OCI-LY3 (cell line): ENCODE measurements around the gene SH3BP2.
A peak's percentile ranks its signal among the peaks of the same experiment; 100 is the strongest.

Experiments
- H2AFZ ChIP-seq: fragments of 200-600, 300-600 bp; shearing (Covaris generic); 2 replicates; pipeline ENCODE4 v1.6.0; 2014; ENCODE audit warnings: antibody characterized with exemption, low read depth, low read length
- H3K27ac ChIP-seq: fragments of 200-600, 300-600 bp; sonication (generic); 2 replicates; pipeline ENCODE4 v1.5.1; 2014; ENCODE audit warnings: mild to moderate bottlenecking, low read length, moderate library complexity, mixed read lengths
- H3K27me3 ChIP-seq: fragments of 200-600, 300-600 bp; sonication (generic); 2 replicates; pipeline ENCODE4 v1.6.1; 2014; ENCODE audit warnings: low read depth, low read length, mixed read lengths
- H3K36me3 ChIP-seq: fragments of 200-600, 300-600 bp; sonication (generic); replicated peaks from 2 replicates; pipeline ENCODE3; 2014; ENCODE audit warnings: low read depth, low read length, mixed read lengths
- H3K4me1 ChIP-seq: fragments of 300-600, 200-600 bp; sonication (generic); 2 replicates; pipeline ENCODE4 v1.6.1; 2014; ENCODE audit warnings: low read length, mixed read lengths
- H3K4me2 ChIP-seq: fragments of 200-600, 300-600 bp; sonication (generic); 2 replicates; pipeline ENCODE4 v1.6.1; 2014; ENCODE audit warnings: low read length, mixed read lengths
- H3K4me3 ChIP-seq: fragments of 300-600, 200-600 bp; sonication (generic); 2 replicates; pipeline ENCODE4 v1.5.1; 2014; ENCODE audit warnings: antibody characterized with exemption, mild to moderate bottlenecking, low read length, moderate library complexity
- H3K79me2 ChIP-seq: fragments of 300-600, 200-600 bp; shearing (Covaris generic); 2 replicates; pipeline ENCODE4 v1.6.1; 2014; ENCODE audit warnings: mild to moderate bottlenecking, low read length, mixed read lengths
- H3K9ac ChIP-seq: fragments of 300-600, 200-600 bp; shearing (Covaris generic); 2 replicates; pipeline ENCODE4 v1.6.0; 2014; ENCODE audit warnings: mild to moderate bottlenecking, low read length, moderate library complexity
- H3K9me3 ChIP-seq: fragments of 200-600, 300-600 bp; shearing (Covaris generic); 2 replicates; pipeline ENCODE4 v1.6.1; 2014; ENCODE audit warnings: low read length, mixed read lengths; ENCODE audit not compliant: insufficient read depth
- H4K20me1 ChIP-seq: fragments of 200-600, 300-600 bp; sonication (generic); 2 replicates; pipeline ENCODE4 v1.6.1; 2016; ENCODE audit warnings: low read length, mixed read lengths; ENCODE audit not compliant: insufficient read depth
- CTCF ChIP-seq: fragments of 200-600, 300-600 bp; sonication (generic); IDR thresholded peaks from 2 replicates; pipeline ENCODE4 v1.5.1; 2014; ENCODE audit warnings: antibody characterized with exemption, low read length, low read depth
- EZH2phosphoT487 ChIP-seq: fragments of 200-600 bp; shearing (Covaris generic); IDR thresholded peaks from 2 replicates; pipeline ENCODE4 v1.6.1; 2018; ENCODE audit warnings: antibody characterized with exemption, mixed run types, low read depth

The SH3BP2 gene

GRCh38 chr4:2792711-2793585 lies at the start of gene SH3BP2:
Gene SH3BP2 (plus strand): TSS chr4:2793085. CDS start chr4:2820618, 27,533 bp downstream.
- Histone ChIP-seq H3K79me2 (no peaks in the 10 kb centered on the region), H3K36me3 (no peaks in the 10 kb centered on the region), H3K9me3 (no peaks in the 10 kb centered on the region), H3K27me3 (no peaks in the 10 kb centered on the region), H3K4me2 (peak within 1 kb of the TSS; percentile 61), H4K20me1 (no peaks in the 10 kb centered on the region), H3K4me1 (peaks cover 37% of the 10 kb centered on the region), H3K9ac (peak within 1 kb of the TSS; percentile 28; the same call in 1 of the 2 replicates), H2AFZ (no peak within 1 kb of the TSS), H3K27ac (no peak within 1 kb of the TSS), H3K4me3 (peak within 1 kb of the TSS; percentile 70)
- TF ChIP-seq EZH2phosphoT487 (no peak), CTCF (no peak)

GRCh38 chr4:2743518-2744445 lies 49.1 kb upstream of the SH3BP2 start:
- no peak overlapping the region for H3K4me3 ChIP-seq
- no peak overlapping the region for H3K9ac ChIP-seq

GRCh38 chr4:2744576-2745270 lies 48.2 kb upstream of the SH3BP2 start:
- H3K36me3 ChIP-seq: peaks cover 44% of the 10 kb centered on the region
- no peak for TF ChIP-seq CTCF
- no peak overlapping the region for H3K27ac ChIP-seq

More at GRCh38 chr4:2743518-2744445, 49.1 kb upstream of the SH3BP2 start:
- Histone ChIP-seq H3K27me3 (no peaks in the 10 kb centered on the region), H3K79me2 (peaks cover 5% of the 10 kb centered on the region; the same call in 1 of the 2 replicates), H3K27ac (no peak overlapping the region), H2AFZ (no peak overlapping the region), H3K9me3 (no peaks in the 10 kb centered on the region), H3K4me1 (peaks cover 36% of the 10 kb centered on the region), H3K36me3 (peaks cover 44% of the 10 kb centered on the region), H4K20me1 (peaks cover 23% of the 10 kb centered on the region; the same call in 1 of the 2 replicates), H3K4me2 (no peak overlapping the region)
- no peak for TF ChIP-seq EZH2phosphoT487
- TF ChIP-seq CTCF: no peak

More at GRCh38 chr4:2744576-2745270, 48.2 kb upstream of the SH3BP2 start:
- no peak overlapping the region for H3K4me3 ChIP-seq
- H3K79me2 ChIP-seq: peaks cover 11% of the 10 kb centered on the region; the same call in 1 of the 2 replicates
- H3K9ac ChIP-seq: no peak overlapping the region
- peak overlapping the region; percentile 89; the same call in 1 of the 2 replicates for H3K4me2 ChIP-seq
- H4K20me1 ChIP-seq: peaks cover 30% of the 10 kb centered on the region; the same call in 1 of the 2 replicates
- peaks cover 36% of the 10 kb centered on the region for H3K4me1 ChIP-seq
- no peaks in the 10 kb centered on the region for H3K27me3 ChIP-seq
- no peaks in the 10 kb centered on the region for H3K9me3 ChIP-seq
- H2AFZ ChIP-seq: no peak overlapping the region
